NCI-H2227 treated with DMSO at 0.1 percent for 48 hours (cell line): ENCODE data around the gene TIGD1.
"Not testable (repeated sequence)": the region's sequence is repeated elsewhere in the genome, so short reads cannot be mapped to it uniquely, and the experiment has no call there.

ENCODE experiments used
- DNase-seq: peaks from one replicate; lab custom pipeline; 2025; lab: John Stamatoyannopoulos, UW

The TIGD1 gene

GRCh38 chr2:232539298-232540231, 10.8 kb downstream of the TIGD1 start, which contains the start of gene CHRNG:
Gene CHRNG (plus strand): TSS chr2:232539692. CDS start chr2:232539748, 56 bp downstream.
- no peak for DNase-seq

GRCh38 chr2:232538671-232539070, 11.7 kb downstream of the TIGD1 start:
- no peak for DNase-seq

- no peak for DNase-seq
Observed at GRCh38 chr2:232537499-232537898, 12.9 kb downstream of the TIGD1 start.

- no peak for DNase-seq
Observed at GRCh38 chr2:232537079-232537478, 13.3 kb downstream of the TIGD1 start.

- DNase-seq: no peak
Observed at GRCh38 chr2:232535761-232536530, 14.4 kb downstream of the TIGD1 start.

GRCh38 chr2:232534940-232535651, 15.3 kb downstream of the TIGD1 start:
- no peak for DNase-seq

- no peak for DNase-seq
Observed at GRCh38 chr2:232533944-232534710, 16.2 kb downstream of the TIGD1 start.

- DNase-seq: not testable (repeated sequence)
Observed at GRCh38 chr2:232532821-232533220, 17.5 kb downstream of the TIGD1 start.

GRCh38 chr2:232532419-232532818, 17.9 kb downstream of the TIGD1 start:
- no peak for DNase-seq

- DNase-seq: no peak
Observed at GRCh38 chr2:232530626-232531260, 19.6 kb downstream of the TIGD1 start.

GRCh38 chr2:232529806-232530547, 20.4 kb downstream of the TIGD1 start:
- DNase-seq: no peak

- no peak for DNase-seq
Observed at GRCh38 chr2:232528746-232529460, 21.5 kb downstream of the TIGD1 start.

- no peak for DNase-seq
Observed at GRCh38 chr2:232527905-232528470, 22.4 kb downstream of the TIGD1 start.

- no peak for DNase-seq
Observed at GRCh38 chr2:232526372-232526941, 23.9 kb downstream of the TIGD1 start.

GRCh38 chr2:232525791-232526371, 24.5 kb downstream of the TIGD1 start, which contains the start of gene CHRND:
Gene CHRND (plus strand): TSS chr2:232526160. CDS start chr2:232526216, 56 bp downstream.
- peak; percentile 20 for DNase-seq

- no peak for DNase-seq
Observed at GRCh38 chr2:232525199-232525598, 25.2 kb downstream of the TIGD1 start.

GRCh38 chr2:232524771-232525170, 25.6 kb downstream of the TIGD1 start:
- no peak for DNase-seq
